OCI-LY3 (cell line): ENCODE results near the gene SUPT3H.

Experiments used
- CTCF ChIP-seq: fragments of 200-600, 300-600 bp; sonication (generic); IDR thresholded peaks from 2 replicates; pipeline ENCODE4 v1.5.1; 2014; ENCODE audit warnings: antibody characterized with exemption, low read length, low read depth
- EZH2phosphoT487 ChIP-seq: fragments of 200-600 bp; shearing (Covaris generic); IDR thresholded peaks from 2 replicates; pipeline ENCODE4 v1.6.1; 2018; ENCODE audit warnings: antibody characterized with exemption, mixed run types, low read depth

GRCh38 chr6:44935693-44936300 lies 441.9 kb downstream of the SUPT3H start:
- TF ChIP-seq CTCF (no peak), EZH2phosphoT487 (no peak)
